GM23338 (cell line): ENCODE measurements around the gene REEP6.

Source experiments
- CREB1 ChIP-seq: fragments of 250-450 bp; sonication (Bioruptor Pico); IDR thresholded peaks from 2 replicates; pipeline ENCODE4 v1.5.0; 2020; ENCODE audit warnings: low read depth, mild to moderate bottlenecking, moderate library complexity
- EZH2 ChIP-seq: fragments of 200-600 bp; sonication (generic); IDR thresholded peaks from one replicate; pipeline ENCODE4 v1.8.0; 2017; ENCODE audit warnings: antibody characterized with exemption, mild to moderate bottlenecking, low read depth; ENCODE audit not compliant: unreplicated experiment
- EZH2phosphoT487 ChIP-seq: fragments of 200-600 bp; sonication (generic); IDR thresholded peaks from one replicate; pipeline ENCODE4 v1.8.1; 2018; ENCODE audit warnings: antibody characterized with exemption; ENCODE audit not compliant: unreplicated experiment
- POLR2AphosphoS5 ChIP-seq: IDR thresholded peaks from 2 replicates; pipeline ENCODE4 v1.6.1; 2016; ENCODE audit warnings: antibody characterized with exemption, low read depth
- TF ChIP-seq, protein P1 (sequence below), 2 experiments: fragments of 200-600 bp in 1 of 2; sonication (generic) in 1 of 2; conservative IDR thresholded peaks; 2 replicates each; pipeline versions ENCODE4 v1.5.1 to v1.6.1; 2016 to 2017; ENCODE audit warnings: antibody characterized with exemption in 2 of 2, low read depth in 2 of 2, mild to moderate bottlenecking in 2 of 2, moderate library complexity in 1 of 2
- TF ChIP-seq, protein P2 (sequence below): IDR thresholded peaks from one replicate; pipeline ENCODE4 v1.6.1; 2018; ENCODE audit warnings: antibody characterized with exemption; ENCODE audit not compliant: unreplicated experiment

DNA sequence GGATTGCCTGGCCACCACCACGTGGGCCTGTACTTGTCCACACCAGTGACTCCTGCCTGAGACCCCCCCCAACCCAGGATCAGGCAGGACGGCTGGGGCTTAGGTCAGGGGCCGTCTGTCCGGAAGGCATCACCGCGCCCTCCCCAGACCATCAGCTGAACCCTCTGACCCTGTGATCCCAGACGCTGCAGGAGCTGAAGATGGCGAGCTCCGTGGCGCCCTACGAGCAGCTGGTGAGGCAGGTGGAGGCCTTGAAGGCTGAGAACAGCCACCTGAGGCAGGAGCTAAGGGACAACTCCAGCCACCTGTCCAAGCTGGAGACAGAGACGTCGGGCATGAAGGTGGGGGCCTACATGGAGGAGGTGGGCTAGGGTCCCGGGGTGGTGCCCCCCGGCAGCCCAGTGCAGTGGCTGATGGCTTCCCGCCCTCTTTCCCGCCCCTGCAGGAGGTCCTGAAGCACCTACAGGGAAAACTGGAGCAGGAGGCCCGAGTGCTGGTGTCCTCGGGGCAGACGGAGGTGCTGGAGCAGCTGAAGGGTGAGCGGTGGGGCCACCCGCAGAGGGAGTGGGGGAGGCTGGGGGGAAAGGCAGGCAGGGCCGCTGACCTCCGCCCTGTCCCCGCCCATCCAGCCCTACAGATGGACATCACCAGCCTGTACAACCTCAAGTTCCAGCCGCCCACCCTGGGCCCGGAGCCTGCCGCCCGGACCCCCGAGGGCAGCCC lies 38.0 kb upstream of the REEP6 start:
- TF ChIP-seq, protein P1, sequence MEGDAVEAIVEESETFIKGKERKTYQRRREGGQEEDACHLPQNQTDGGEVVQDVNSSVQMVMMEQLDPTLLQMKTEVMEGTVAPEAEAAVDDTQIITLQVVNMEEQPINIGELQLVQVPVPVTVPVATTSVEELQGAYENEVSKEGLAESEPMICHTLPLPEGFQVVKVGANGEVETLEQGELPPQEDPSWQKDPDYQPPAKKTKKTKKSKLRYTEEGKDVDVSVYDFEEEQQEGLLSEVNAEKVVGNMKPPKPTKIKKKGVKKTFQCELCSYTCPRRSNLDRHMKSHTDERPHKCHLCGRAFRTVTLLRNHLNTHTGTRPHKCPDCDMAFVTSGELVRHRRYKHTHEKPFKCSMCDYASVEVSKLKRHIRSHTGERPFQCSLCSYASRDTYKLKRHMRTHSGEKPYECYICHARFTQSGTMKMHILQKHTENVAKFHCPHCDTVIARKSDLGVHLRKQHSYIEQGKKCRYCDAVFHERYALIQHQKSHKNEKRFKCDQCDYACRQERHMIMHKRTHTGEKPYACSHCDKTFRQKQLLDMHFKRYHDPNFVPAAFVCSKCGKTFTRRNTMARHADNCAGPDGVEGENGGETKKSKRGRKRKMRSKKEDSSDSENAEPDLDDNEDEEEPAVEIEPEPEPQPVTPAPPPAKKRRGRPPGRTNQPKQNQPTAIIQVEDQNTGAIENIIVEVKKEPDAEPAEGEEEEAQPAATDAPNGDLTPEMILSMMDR (conservative IDR thresholded peaks at IDR 0.05; ENCODE audit: low read depth in 2 of 2): no peak
- TF ChIP-seq, protein P2, sequence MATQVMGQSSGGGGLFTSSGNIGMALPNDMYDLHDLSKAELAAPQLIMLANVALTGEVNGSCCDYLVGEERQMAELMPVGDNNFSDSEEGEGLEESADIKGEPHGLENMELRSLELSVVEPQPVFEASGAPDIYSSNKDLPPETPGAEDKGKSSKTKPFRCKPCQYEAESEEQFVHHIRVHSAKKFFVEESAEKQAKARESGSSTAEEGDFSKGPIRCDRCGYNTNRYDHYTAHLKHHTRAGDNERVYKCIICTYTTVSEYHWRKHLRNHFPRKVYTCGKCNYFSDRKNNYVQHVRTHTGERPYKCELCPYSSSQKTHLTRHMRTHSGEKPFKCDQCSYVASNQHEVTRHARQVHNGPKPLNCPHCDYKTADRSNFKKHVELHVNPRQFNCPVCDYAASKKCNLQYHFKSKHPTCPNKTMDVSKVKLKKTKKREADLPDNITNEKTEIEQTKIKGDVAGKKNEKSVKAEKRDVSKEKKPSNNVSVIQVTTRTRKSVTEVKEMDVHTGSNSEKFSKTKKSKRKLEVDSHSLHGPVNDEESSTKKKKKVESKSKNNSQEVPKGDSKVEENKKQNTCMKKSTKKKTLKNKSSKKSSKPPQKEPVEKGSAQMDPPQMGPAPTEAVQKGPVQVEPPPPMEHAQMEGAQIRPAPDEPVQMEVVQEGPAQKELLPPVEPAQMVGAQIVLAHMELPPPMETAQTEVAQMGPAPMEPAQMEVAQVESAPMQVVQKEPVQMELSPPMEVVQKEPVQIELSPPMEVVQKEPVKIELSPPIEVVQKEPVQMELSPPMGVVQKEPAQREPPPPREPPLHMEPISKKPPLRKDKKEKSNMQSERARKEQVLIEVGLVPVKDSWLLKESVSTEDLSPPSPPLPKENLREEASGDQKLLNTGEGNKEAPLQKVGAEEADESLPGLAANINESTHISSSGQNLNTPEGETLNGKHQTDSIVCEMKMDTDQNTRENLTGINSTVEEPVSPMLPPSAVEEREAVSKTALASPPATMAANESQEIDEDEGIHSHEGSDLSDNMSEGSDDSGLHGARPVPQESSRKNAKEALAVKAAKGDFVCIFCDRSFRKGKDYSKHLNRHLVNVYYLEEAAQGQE: no peak
- TF ChIP-seq EZH2: no peak
- TF ChIP-seq EZH2phosphoT487: no peak
- TF ChIP-seq CREB1 (CRISPR knock-in tag): no peak
- TF ChIP-seq POLR2AphosphoS5: no peak
